NOMO-1 (cell line): ENCODE data around the gene UBE2E2.

Experiments used
- DNase-seq, 2 experiments: peaks; one replicate each; lab custom pipeline; 2025; ENCODE audit not compliant: unreplicated experiment in 2 of 2; lab: John Stamatoyannopoulos, UW

UBE2E2 gene

DNA sequence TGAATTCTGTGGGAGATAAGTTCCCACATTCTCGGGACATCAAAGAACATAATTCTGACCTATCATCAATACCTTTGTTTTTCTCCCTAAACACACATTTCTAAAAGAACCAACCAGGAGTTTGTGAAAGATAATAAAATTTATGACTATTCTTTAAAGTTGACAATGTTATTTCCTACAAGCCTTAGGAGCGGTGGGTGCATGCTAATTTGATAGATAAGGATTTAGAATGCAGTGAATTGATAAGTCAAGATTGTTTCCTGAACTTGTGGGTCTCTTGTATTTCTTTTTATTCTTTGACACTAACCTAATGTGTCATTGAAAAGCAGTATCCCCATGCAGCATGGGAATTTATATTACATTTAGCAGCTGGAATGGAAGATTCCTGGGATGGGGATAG, 10.3 kb upstream of the UBE2E2 start:
- DNase-seq = no peak

DNA sequence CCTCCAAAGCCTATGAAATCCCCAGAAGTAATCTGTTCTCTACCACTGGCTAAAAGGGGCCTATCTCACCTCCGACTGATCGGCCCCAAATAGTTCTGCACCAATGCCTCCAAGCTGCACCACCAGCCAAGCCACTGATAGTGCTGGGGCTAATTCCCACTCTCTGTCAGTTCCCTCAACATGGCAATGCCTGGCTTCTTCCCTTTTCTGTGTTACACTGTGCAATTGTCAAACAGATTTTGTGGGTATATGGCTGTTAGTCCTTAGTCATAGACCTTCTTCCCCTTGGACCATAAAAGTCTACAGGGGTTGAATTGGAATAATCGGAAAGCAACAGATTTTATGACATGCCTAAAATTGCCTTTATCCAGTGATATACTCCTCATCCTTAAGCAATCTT, 9.3 kb upstream of the UBE2E2 start:
- peak; percentile 49 to 60 for DNase-seq

DNA sequence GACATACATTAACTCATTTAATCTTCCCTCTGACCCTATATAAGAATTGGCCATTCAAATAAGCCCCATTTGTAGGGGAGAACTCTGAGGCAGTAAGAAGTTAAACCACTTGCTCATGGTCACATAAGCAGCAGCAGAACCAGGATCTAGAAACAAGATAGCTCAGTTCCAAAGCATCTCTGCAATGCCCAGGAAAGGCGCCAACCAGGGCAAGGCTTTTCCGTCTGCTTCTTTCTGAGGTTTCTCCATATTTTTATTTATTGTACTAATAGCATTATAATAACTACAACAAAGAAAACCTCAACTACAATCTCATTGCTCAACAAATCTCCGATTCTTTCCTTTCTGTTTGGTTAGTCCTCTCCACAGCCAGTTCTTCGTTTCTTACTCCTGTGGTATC, 4.3 kb upstream of the UBE2E2 start:
- DNase-seq = no peak

DNA sequence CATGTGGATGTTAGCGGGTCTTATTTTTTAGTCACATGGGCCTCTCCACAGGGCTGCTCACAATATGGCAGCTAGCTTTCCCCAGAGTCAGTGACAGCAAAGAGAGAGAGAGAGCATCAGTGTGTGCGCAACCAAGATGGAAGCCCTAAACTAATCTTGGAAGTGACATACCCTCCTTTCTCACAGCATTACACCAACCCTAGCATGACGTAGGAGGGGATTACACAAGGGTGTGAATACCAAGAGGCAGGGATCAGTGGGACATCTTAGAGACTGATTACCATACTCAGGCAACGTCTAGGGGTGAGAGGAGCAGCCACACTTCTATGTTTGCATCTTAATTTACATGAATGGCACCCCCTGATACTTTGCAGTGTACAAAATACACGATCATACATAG, 3.5 kb upstream of the UBE2E2 start:
- no peak for DNase-seq

DNA sequence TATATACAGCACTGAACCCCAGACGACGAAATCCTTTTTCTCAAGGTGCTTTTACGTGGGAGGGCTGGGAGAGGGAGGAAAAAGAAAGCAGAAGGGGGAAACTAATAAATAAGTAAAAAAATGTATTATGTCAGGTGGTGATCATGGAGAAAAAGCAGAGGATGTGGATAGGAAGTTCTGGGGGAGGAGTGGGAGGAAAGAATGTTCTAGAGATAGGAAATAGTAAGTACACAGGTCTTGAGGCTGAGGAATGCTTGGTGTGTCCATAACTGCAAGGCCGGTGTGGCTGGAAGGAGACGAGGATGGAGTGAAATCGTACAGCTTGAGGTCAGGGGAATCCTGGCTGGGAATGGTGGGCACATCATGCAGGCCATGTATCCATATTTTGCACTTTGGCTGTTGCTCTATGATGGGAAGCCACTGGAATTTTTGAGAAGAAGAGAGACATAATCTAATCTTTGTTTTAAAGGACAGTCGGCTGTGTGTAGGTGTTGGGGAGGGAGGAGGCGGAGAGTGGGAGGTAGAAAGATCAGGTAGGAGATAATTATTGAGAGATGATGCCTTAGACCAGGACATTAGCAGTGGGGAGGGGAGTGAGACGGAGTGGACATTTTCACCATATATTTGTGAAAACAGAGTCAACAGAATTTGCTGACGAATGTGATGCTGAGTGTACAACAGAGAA, 1.8 kb upstream of the UBE2E2 start:
- no peak for DNase-seq

DNA sequence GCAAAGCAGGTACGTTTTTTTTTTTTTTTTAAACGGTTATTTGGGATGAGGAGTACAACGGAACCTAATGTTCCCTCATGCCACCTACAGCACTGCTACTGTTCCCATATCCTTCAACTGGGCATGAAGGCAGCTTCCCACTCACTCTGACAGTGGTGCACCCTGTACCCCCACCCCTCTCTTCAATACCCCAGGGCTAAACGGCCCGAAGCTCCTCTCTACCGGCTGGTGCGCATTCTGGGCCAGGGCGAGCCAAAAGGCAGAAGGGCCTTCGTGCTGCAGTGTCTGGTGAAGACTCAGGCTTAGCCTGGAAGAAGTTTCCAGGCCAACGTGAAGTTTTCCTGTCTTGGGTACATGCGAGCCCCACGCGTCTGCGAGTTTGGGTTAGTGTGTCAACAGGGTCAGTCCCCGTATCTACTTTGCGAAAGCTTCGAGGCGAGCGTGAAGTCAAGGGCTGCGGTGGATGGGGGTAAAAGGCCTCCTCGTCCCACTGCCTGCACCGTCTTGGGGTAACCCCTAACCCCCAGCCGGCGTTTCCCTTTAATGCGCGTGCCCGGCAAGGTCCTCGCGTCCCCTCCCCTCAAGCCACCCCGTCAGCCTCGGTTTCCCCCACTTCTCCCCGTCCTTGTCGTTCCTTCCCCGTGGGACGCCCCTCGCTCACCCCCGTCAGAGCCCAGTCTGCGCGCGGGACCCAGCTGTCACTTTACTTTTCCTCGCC, 765 bp upstream of the UBE2E2 start:
- DNase-seq = no peak

DNA sequence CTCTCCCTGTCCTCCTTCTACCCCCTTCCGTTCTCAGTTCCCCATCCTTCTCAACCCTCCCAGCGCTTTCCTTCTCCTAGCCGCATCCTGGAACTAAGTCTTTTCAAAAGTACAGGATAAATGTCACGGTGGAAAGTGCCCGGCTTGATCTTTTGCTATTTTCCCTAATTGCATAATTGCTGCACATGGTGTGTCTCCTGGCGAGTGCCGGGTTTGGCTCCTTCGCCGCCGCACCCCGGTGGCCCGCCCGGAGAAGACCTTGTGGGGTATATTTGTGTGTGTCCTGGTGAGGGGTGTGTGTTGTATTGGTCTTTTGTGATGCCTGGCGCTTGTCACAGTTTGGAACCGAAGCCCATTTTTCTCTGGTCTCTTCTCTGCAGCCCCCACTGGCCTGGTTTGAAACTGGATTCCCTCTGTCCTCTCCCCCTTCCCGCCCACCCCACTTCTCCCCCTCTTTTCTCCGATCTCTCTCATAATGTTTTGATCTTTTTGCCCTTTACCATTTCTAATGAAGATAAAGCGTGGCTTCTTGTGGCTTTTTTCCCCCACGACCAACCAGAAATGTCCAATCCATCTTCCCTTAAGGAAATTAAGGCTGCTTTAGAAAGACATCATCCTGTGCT, 692 bp downstream of the UBE2E2 start:
- no peak for DNase-seq

DNA sequence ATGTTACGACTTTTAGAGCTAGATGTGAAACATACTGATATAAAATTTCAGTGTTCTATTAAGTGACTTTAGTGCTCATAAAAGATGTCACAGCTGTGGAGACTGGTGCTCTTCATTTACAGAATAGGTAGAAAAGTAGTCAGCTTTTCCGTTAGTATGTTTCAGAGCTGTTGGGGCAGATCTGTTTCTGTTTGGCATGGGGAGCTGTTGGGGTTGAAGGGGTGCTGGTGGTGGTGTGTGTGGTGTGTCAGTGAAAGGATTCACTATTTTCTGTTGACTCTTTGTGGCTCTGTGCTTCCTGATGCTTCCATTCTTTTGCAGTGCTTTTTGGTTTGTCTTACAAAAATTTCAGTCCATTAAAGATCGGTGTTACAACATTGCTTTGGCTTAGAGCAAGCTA, 3.2 kb downstream of the UBE2E2 start:
- no peak for DNase-seq

DNA sequence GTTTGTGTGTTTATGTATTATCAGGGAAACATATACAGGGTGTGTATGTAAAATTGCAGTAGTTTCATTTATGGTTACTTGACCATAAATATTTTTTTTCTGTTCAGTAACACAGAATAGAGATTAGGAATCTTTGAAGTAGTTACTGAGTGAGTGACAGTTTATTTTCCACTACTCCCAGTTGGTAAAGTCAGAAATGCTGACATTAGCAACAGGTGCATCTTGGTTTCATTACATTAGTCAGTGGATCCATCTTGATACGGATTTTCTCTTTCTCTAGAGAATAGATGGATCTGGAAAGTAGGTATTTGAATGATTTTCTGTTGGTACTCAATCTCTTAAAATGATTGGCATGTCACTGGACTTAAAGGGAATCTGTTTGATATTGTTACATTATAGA, 6.0 kb downstream of the UBE2E2 start:
- no peak for DNase-seq

DNA sequence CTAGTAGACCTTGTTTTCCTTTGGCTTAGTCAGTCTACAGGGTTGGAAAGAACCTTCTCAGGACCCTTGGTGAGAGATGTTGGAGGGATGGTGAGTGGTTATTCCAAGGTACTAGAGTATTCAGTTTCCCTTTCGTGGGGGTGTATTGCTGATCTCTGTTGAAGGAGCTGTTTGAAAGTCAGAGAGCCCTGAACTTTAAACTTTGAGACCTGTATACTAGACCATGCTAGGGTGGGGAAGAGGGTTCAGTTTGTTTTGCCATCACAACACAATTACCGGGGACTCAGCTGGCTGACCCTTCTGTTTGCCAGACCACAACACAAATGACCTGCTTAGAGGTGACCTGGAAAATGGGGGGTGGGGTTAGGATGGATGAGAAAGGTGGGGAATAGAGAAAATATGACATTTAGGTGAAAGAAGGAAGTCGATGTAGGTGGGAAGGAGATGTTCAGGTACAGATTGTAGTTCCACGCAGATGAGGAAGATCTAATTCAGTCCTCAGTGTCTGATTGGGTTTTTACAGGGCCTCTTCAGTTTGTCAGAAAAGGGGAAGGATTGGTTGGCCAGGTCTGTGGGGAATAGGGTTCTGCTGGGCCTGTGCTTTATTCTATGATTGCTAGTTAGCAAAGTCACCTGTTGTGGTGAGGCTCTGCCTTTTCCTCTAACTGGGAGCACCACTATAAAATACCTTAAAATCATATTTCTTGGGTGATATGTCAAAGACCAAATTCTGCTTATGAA, 6.8 kb downstream of the UBE2E2 start:
- no peak for DNase-seq

DNA sequence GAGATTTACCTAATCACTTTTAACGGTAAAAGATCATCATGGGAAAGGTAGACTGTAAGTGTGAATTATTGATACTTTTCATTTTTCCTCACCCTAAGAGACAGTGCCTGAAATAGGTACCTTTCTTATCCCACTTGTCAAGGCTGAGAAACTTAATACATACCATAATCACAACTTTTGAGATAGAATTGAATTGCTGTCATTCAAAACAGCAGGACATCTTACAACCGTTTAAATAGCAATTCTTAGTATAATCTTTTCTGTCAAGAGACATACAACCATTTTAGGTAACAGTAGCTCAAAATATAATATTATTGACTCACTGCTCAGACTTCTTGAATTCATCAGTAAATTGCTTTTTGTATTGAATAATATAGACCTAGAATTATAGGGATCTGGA, 10.7 kb downstream of the UBE2E2 start:
- DNase-seq = no peak

DNA sequence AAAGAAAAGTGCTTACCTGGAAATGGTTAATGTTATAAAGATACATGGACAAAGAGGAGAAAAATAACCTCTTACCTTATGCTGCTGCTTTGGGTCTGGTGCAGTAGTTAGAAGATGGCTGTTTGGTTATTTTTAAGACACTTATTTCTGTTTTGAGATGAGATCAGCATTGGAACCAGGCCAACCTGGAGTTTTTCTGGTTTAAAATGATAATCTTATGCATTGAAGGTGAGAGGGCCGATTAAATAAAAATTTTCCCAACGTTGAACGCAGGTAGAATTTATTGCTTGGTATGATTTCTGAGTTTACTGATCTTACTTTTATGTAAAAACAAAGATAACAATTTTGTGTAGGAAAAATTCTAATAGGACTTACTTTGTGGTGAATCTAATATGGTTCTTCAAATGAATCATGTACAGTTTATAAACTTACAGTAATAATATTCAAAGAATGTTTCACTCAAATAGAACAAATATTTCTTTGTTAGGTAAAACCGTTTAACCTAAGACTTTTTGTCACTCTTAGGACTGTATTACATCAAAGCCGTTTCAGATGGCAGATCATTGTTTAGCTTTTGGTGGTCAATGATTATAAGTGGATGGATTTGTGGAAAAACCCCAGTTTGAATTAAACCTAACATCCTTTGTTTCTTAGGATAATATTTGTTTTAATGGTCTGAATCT, 14.9 kb downstream of the UBE2E2 start:
- DNase-seq = no peak

DNA sequence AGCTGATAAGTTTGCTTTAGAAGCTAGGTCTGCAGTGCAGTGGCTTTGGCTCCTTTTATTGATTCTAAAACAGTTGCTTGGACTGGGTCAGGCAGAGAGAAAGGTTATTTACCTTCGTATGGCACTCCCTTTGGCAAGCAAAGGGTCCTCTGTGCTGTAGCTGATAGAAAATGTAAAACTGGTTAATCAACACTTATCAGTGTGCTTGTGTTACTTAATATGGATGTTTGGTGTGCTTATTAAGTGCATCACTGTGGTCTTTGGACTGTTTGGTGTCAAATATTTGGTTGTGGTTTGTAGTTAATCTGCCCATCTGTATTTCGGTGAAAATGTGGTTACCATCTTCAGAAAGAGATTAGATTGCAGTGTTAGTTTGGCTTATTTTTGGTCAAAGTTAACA, 16.0 kb downstream of the UBE2E2 start:
- DNase-seq = no peak

DNA sequence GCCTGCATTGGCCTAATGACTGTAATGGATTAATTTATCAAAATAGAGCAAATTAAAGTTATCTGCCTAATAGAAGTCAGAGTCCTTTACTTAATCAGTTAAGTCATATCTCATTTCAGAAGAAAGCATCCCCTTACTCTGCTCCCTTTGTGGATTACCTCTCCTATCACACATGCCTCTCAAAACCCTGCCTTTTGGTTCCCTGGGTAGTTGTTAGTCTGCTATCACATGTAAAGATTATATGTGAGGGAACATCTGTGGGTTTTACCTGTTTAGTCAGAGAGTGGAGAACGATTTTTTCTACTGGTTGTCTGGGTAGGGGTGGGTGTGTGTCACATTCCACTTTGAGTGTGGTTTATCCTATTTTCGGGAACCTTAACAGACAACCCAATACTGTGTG, 16.4 kb downstream of the UBE2E2 start:
- DNase-seq = no peak

DNA sequence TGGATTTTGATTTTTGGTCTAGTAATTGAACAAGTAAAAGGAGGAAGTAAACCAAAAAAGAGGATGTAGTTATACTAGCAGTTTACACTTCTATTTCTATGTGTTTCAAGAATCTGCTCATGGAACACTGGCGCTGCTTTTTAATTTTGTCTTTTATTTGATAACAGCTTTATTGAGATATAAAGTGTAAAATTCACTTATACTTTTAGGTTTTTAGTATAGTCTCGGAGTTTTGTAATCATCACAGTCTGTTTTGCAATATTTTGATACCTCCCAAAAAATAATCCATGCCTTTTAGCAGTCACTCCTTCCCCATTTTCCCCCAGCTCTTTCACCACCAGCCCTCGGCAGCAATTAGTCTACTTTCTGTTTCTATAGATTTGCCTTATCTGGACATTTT, 18.0 kb downstream of the UBE2E2 start:
- DNase-seq = peak; percentile 74 to 91

DNA sequence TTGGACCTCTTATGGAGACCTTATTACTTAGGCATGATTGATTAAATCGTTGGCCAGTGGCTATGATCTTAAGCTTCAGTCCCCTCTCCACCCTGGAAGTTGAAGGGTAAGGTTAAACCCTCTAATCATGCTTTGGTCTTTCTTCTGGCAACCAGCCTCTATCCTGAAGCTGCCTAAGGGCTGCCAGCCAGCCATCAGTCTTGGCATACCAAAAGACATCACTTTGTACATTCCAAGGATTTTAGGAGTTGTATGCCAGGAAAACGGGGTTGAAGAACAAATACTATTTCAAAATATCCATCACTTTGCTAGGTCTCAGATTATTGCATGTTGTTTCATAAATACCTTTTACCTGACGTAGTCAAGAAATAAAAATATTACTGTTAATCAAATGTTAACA, 28.9 kb downstream of the UBE2E2 start:
- no peak for DNase-seq

DNA sequence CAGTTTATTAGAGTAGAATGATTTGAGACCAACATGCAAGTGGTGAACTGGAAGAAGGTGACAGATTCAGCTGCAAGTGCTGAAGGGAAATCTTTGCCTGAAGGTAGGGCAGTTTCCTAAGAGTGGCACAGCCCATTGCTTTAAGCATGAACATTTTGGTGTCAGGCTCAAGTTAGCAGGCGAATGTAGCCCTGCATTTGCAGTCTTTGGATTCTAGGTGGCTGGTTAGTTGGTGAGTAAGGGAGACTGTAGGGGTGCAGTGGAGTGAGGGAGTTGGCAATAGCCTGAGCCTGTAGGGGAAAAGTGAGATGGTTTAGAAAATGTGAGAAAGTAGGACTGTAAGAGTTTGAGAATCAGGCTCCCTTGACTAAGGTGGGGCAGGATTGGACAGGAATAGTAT, 29.7 kb downstream of the UBE2E2 start:
- DNase-seq = no peak

DNA sequence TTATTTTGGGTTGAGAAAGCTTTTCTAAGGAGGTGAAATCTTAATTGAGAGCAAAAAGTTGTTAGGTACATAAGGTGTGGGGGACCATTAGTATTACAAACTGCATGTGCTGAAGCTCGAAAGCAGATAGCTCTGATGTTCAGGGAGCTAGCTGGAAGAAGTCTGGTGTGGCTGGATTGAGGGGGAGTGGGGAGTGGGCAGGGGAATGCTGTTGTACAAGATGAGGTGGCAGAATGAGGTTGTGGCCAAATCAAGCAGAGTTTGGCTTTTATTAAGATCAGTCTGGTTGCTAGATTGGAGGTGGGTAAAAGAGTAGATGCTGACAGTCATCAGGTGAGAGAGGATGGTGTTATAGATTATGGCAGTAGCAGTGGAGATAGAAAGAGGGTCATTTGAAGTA, 32.1 kb downstream of the UBE2E2 start:
- DNase-seq = no peak

DNA sequence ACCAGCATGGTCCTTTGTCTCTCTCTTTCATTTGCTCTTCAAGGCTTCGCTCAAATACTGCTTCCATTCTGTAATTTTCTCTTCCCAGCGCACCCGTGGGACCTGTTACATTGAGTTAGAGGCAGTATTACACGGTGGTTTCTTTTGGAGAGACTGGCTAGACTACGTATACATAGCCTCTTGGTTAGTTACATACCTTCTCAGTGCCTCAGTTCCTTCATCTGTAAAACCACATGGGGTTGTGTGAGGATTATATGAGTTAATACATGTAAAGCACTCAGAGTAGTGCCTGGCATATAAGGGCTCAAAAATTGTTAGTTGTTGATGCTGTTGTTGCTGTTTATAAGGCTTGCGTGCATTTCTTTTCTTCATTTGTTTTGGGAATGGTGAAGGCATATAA, 33.8 kb downstream of the UBE2E2 start:
- no peak for DNase-seq

DNA sequence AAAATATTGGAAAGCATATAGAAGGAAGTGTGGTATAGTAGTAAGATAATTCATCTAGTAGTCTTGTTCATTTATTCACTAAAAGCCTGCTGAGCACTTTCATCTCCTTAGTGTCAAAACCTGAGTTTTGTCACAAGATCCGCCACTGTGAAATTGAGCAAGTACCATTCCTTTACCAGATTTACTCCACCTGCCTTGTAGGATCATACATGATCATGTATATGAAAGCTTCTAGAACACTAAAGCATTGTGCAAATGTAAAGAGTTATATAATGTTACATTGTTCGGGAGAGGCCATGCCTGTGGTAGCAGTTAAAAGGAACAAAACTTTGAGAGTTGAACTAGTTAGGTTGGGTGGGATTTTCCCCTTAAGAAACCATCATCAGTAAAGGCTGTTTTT, 35.0 kb downstream of the UBE2E2 start:
- DNase-seq = no peak

DNA sequence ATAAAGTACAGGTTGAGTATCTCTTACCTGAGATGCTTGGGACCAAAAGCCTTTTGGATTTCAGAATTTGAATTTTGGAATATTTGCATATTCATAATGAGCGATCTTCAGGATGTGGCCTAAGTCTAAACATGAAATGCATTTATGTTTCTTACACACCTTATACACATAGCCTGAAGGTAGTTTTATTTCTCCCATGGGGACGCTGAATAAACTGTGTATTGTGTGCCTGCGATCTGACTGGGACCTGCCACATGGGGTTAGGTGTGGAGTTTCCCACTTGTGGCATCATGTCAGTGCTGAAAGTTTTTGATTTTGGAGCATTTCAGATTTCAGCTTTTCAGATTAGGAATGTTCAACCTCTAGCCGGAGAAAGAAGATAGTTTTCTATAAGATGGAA, 35.5 kb downstream of the UBE2E2 start:
- no peak for DNase-seq
